GM12878 (cell line): Measurements from ENCODE around the gene OPCML.

Experiments used
- CREB1 ChIP-seq: IDR thresholded peaks from 2 replicates; pipeline ENCODE4 v1.6.1; 2012; ENCODE audit warnings: low read depth, mild to moderate bottlenecking, inconsistent platforms
- NRF1 ChIP-seq: conservative IDR thresholded peaks from 2 replicates; pipeline ENCODE4 v1.6.1; 2011; ENCODE audit warnings: mild to moderate bottlenecking, low read depth, low read length, improper control_type of control experiment
- POLR2A ChIP-seq: IDR thresholded peaks from 2 replicates; pipeline ENCODE4 v1.6.1; 2011; ENCODE audit warnings: low read depth, mild to moderate bottlenecking, low read length

- no peak for TF ChIP-seq NRF1
- no peak for TF ChIP-seq CREB1
- no peak for TF ChIP-seq POLR2A
Measured at GRCh38 chr11:132817387-132817786, 714.9 kb downstream of the OPCML start.
